GM21360 (cell line): Measurements from ENCODE around the gene SPSB3.
"Not testable (repeated sequence)": the region's sequence is repeated elsewhere in the genome, so short reads cannot be mapped to it uniquely, and the experiment has no call there.

Source experiments
- ATAC-seq: cut with Tn5 transposase; IDR thresholded peaks from one replicate; pipeline ENCODE4 v1.9.1; 2021; ENCODE audit warnings: mild to moderate bottlenecking, moderate library complexity; ENCODE audit not compliant: unreplicated experiment

Gene SPSB3

DNA sequence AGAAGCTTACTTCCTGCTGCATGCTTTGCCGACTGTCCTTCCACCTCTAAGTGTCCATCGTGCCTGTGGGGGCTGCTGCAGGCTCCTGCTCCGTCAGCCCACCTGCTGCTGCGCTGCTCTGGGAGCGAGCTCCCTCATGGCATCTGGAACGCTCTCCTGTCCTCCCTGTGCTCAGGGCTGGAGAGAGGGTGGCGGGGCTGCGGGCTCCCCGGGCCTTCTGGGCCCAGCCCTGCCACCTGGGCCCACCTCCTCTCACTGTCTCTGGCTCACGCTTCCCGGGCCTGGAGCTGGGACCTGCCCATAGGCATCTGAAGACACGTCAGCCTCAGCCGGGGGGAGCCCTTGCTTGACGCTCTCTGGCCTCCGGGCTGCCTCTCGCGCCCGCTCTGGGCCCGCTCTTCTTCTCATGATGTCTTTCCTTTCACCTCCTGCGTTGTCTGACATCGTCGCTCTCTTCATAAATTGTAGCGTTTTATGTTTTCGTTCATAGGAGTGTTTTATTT, 38.0 kb downstream of the SPSB3 start:
- ATAC-seq, result no peak

DNA sequence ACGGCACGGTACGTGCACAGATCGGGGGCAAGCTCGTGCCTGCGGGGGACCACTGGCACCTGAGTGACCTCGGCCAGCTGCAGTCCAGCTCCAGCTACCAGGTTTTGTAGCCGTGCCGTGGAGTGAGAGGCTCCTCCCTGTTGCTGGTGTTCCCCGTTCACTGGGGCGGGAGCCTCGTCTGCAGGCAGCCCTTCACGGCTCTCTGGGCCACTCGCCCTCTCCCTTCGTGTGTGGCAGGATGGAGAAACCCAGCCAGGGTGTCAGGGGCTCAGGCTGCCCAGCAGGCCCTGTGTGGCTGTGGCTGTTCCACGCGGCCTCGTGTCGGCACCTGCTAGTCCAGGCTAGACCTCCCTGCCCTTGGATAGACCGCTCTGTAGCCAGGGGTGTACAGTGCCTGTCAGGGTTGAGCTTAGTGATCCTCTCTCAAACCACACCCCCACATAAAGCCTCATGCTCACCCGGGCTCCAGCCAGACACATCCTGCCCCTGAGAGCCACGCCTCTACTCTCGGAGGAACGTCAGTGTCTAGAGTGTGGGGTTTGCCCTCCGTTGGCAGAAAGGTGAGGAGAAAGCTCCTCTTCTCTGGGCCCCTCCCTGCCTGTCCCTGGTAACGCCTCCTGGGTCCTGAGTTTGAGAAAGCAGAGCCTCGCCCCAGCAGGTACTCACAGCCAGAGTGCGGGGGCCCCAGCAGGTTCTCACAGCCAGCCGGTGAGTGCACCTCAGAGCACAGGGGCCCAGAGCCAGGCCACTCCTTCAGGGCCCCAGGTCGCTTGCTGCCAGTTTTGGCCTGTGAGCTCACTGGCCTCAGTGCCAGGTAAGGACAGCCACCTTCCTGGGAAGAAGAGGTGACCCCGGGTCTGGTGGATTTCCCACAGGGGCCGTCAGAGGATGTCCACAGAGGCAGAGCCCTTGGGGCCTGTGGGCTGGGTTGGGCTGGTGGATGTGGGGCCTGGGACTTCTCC, 38.7 kb downstream of the SPSB3 start:
- ATAC-seq, result no peak

DNA sequence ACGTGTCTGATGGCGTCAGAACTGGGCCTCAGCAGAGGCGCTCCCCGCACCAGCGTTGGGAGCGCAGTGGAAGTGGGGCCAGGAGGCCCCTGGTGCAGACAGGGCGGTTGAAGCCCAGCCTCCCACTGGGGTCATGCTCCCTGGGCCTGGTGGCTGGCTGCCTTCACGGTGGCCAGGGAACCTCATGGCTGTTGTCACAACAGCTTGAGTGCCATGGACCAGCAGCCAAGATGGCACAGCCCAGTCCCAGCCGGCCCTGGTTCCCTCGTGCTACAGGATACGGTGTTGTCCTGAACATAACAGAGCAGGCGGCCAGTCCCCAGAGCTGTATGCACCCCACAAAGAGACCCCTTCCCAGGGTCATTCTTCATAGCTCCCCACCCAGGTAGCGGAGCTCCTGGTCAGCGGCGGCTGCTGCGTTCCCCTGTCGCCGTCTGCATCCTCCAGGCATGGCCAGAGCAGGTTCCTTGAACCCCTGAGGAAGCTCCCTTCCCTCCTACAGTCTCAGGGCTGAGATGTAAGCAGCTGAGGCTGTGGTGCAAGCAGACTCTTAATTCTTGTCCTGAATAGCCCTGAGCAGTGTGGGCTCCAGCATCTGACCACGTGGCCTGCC, 40.7 kb downstream of the SPSB3 start:
- ATAC-seq, result no peak

DNA sequence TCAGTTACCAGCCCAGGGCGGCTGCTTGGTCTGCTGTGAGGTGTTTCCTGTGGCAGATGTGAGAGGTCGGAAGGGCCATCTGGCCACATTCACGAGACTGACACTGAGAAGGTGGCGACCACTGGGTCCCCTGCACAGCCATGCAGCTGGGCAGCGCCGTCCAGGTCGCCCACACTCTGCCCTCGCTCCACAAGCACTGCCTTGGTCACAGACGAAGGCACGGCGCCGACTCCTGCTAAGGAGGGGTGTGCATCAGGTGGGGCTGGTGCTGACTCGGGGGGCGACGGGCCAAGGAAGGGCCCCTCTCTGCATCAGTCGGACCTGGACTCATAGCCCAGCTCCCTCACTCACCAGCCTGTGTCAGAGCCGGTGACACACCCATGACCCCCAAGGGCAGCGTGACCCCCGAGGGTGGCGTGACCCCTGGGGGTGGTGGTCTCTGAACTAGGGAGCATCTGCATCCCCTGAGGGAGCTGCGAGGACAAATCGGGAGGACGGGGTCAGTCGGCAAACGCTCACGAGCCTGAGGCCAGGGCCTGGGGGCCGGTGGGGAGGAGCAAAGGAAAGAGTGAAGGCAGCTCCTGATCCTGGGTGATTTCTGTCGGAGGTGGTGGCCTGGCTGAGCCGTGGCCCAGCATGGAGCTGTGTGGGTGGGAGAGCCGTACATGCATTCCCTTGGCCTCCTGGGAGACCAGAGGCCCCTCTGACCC, 41.4 kb downstream of the SPSB3 start:
- no peak for ATAC-seq

- no peak for ATAC-seq
Observed at GRCh38 chr16:1740234-1740633, 42.1 kb downstream of the SPSB3 start.

DNA sequence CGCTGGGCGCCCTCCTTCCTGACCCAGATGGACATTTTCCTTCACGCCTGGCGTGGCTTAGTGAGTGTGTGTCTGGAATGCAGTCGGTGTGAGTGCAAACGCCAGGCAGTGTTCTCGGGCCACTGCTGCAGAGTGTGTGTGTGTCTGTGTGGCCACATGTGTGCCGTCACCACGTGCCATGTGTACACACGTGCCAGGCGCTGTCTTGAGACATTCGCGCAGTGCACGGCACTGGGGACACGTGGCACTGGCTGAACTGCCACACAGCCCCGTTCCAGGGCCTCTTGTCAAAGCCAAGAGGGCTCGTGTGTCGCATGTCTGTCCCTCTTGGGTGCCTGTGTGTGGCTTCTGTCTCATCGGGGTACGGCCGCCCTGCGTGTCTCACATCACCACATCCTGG, 47.6 kb downstream of the SPSB3 start:
- no peak for ATAC-seq

DNA sequence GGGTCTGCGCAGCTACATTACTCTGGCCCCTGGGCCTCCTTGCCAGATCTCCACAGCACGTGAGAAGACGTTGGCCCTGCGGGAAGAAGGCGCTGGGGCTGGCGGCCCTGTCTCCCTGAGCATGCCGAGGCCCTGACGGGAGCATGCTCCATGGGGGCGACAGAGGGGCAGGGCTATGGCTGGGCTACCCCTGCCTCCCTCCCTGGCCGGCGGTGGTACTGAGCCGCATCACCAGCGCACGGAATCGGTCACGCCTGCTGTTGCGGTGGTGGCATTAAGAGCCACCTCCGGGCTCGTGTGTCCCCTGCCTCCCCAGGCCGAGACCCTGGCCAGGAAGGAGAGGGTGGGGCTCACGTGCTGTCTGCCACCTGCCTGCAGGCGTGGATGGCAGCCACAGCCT, 48.2 kb downstream of the SPSB3 start:
- ATAC-seq, result no peak

DNA sequence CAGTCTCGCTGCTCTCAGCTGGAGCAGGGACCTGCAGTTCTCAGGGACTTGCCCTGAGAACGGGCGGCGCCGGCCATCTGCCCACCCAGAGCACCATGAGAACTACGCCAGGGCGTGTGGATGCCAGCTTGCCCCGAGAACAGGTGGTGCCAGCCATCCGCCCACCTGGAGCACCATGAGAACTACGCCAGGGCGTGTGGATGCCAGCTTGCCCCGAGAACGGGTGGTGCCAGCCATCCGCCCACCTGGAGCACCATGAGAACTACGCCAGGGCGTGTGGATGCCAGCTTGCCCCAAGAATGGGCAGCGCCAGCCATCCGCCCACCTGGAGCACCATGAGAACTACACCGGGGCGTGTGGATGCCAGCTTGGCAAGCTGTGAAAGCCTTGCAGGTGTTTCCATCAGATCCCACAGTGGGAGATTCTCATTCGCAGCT, 49.8 kb downstream of the SPSB3 start:
- not testable (repeated sequence) for ATAC-seq

- no peak for ATAC-seq
Observed at GRCh38 chr16:1732071-1732470, 50.3 kb downstream of the SPSB3 start.

- no peak for ATAC-seq
Observed at GRCh38 chr16:1731603-1732002, 50.8 kb downstream of the SPSB3 start.

DNA sequence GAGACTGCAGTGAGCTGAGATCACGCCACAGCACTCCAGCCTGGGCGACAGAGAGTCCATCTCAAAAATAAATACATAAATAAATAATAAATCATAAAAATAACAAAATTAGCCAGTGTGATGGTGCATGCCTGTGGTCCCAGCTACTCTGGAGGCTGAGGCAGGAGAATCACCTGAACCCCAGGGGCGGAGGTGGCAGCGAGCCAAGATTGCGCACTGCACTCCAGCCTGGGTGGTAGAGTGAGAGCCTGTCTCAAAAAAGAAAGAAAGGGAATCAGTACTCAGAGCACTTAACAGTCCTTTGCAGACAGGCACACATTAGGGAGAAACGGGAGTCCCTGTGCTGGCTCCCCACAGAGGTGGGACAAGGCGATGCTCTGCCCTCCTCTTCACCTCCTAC, 51.3 kb downstream of the SPSB3 start:
- ATAC-seq, result no peak

GRCh38 chr16:1729445-1729844, 52.9 kb downstream of the SPSB3 start:
- no peak for ATAC-seq

GRCh38 chr16:1729026-1729425, 53.3 kb downstream of the SPSB3 start:
- ATAC-seq, result no peak

- no peak for ATAC-seq
Observed at GRCh38 chr16:1727651-1728624, 54.4 kb downstream of the SPSB3 start.
